HG03039 (cell line): ENCODE measurements around the gene GXYLT1.
A peak's percentile ranks its signal among the peaks of the same experiment; 100 is the strongest.
"Not testable (repeated sequence)": the region's sequence is repeated elsewhere in the genome, so short reads cannot be mapped to it uniquely, and the experiment has no call there.

Experiments used
- ATAC-seq: cut with Tn5 transposase; IDR thresholded peaks from one replicate; pipeline ENCODE4 v1.9.1; 2021; ENCODE audit warnings: mild to moderate bottlenecking, moderate library complexity; ENCODE audit not compliant: unreplicated experiment

The GXYLT1 gene

DNA sequence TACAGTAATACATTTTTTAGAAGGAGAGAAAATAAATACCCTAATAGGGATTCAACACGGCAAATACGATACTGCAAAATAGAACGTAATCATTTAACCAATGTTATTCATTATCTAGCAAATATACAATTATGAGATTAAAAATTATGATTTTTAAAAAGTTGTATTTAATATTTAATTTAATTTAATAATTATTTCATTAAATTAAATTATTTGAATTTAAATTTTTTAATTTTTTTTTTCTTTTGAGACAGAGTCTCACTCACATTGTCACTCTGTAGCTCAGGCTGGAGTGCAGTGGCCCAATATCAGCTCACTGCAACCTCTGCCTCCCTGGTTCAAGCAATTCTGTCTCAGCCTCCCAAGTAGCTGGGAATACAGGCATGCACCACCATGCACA is 42.0 kb downstream of the GXYLT1 start:
- no peak for ATAC-seq

DNA sequence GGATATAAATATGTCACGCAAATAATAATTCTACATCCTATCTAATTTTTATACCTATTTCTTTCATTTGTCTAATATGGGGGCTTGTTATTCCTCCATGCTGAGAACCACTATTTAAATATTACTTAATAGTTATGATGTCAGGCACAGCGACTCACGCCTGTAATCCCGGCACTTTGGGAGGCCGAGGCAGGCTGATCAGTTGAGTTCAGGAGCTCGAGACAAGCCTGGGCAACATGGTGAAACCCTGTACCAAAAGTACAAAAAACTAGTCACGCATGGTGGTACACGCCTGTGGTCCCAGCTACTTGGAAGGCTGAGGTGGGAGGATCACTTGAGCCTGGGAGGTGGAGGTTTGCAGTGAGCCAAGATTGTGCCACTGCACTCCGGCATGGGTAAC is 45.2 kb downstream of the GXYLT1 start:
- ATAC-seq: no peak

DNA sequence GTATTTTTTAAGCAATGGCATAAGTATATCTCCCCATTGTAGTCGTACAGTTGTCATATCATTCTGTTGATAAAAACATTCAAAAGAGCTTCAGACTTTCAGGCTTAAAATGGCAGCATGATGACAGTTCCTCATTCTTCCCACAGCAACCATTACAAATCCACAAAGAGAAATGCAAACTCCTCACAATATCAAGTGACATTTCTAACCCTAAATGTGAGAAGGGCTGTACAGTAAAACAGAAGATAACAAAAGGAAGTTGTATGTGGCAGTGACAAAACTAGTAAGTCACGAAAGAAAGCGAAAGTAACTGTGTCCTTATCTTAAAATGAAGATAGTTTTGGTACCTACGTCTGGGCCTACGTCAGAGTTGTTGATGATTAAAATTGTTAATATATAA is 46.7 kb downstream of the GXYLT1 start:
- ATAC-seq: peak; percentile 96

DNA sequence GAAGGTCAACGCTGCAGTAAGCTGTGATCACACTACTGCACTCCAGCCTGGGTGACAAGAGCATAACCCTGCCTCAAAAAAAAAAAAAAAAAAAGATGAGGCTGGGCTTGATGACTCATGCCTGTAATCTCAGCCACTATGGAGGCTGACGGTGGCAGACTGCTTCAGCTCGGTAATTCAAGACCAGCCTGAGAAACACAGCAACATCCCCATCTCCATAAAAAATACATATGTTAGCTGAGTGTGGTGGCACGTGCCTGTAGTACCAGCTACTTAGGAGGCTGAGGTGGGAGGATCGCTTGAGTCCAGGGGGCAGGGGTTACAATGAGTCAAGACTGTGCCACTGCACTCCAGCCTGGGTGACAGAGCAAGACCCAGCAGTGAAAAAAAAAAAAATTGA is 50.4 kb downstream of the GXYLT1 start:
- ATAC-seq: no peak

DNA sequence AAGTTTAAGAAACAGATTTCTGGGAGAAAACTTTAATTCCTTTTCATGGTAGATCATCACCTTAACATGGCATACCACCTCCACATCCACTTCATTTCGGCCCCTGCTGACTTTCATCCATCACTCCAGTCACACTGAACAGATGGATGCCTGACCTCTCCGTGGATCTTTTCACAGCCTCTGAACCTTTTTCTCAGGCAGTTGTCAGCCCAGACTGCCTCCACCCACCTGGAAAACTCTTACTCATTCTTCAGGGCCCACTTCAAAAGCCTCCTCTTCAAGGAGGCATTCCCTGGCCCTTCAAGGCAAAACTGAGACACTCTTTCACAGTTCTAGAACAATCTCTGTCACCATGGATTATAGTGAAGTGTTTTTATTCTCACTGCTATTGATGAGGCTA is 52.9 kb downstream of the GXYLT1 start:
- no peak for ATAC-seq

DNA sequence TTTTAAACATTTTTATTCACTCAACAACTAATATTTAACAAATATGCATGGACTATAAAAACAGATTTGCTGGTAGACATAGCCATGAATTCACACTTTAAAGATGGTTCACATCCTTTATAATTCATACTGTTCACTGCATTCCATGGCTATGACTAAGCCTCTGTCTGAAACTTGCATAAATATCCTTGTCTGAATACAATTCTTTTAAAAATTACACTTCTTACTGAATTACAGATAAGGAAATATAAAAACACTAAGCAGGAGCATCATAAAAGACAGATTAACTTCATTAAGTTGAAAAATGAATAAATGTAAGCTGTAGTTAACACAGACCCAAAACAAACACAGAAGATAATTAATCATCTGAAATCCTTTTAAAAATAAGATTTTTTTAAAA is 53.8 kb downstream of the GXYLT1 start:
- no peak for ATAC-seq

DNA sequence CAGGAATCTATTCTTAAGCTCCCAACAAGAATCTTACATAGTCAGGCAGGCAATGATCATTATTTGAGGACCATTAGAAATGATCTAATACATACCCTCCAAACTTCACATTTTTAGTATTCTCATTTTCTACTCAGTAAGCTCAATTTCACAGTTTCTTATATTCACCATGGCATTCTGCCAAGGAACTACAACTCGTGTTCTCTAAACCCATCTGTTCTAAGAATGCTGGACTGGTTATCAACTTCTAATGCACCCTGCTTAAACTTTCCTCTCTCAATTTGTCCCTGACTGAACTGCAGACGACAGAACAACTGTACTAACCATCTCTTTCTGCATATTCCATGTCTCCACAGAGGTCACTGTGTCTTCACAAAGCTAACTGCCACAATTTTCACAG is 58.6 kb downstream of the GXYLT1 start:
- ATAC-seq: no peak

DNA sequence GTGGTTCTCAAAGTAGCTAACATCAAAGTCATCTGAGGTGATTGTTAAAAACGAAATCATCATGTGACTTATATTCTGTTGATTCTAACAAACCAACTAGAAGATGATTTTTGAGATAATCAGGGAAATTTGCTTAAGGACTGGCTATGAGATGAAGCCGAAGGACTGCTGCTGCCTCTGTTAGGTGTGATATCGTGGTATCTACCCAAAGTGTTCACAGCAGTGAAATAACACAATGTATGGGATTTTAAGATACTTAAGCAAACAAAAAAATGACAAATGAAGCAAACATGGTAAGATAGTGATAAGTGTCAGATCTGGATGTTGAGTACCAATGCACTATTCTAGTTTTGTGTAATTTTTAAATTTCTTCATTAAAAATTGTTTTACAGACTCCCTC is 59.1 kb downstream of the GXYLT1 start:
- ATAC-seq: no peak

DNA sequence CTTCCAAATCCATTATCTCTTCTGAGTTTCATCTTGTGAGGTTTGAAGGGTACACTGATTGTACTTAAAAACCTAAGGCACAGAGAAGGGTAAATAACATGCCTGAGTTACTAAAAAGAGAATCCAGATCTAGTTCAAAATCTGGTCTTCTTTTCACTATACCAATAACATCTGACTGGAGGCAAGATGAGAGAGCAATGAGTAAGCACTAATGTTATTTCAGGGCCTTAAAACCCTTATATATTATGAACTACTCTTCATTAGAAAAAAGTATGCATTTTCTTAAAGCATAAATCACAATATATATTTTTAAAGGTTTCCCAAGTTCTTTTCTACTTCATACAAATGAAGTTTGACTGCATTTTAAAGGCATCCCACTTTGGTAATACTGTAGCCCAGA is 60.2 kb downstream of the GXYLT1 start:
- ATAC-seq: no peak

DNA sequence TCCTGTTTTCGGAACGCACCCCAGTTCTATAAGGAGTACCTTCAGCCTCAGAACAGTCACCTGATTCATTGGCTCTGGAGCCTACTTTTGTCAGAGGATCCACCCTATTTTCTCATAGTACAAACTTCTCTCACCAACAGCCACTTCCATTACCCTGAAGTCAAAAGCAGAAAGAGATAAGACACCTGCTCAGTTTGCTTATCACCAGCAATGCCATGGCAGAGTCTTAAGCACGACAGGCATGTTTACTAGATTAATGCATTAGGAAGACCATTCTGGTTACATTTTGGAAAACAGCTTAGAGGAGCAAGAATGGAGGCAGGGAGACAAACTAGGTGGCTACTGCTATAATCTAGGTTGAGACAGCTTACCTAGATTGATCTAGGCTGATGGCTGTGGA is 67.7 kb downstream of the GXYLT1 start:
- no peak for ATAC-seq

DNA sequence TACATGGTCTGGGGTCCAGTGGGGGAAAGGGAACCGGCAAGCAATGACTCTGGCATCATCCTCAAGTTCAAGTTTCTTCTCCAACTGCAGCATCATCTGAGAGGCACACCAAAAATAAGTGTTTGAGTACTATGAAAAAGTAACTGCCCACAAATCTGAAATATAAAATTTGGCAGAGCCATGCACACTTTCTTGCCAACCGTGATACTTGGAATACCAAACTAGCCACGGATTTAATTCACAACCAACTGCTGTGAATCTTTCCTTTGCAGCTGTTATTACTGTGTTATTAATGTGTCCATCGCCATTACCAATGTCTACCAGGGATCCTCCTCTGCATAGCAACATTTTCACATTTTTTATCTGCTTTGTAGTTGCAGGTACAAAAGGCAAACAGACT is 74.6 kb downstream of the GXYLT1 start:
- no peak for ATAC-seq

DNA sequence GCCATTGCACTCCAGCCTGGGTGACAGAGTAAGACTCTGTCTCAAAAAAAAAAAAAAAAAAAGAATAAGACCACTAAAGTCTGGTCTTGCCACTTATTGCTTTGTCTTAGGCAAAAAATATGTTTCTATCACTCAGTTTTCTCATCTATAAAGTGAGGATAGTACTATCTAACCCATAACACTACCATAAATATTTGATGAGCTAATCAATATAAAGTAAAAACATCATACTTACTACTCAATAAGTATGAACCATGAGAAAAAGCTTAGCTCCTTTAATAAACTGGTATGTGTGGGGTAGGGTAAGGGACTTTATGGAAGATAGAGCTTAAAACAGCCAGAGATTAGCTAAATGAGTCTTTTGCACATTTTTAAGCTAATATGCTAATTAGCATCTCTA is 85.5 kb downstream of the GXYLT1 start:
- ATAC-seq: no peak

DNA sequence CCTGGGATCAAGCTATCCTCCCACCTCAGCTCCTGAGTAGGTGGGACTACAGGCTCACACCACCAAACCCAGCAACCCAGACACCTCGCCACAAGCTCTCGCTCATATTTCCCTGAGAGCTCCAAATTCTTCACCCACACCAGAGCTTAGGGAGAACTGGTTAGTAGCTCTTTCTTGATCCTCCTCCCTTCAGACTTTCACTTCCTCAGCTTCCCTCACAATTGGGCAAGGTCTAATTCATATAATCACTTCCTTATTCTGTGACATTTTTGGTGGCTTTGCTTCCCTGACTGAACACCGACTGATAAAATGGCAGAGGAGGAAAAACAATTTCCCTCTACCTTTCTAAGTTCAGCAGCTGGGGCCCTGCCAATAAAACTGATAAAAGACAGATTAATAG is 88.5 kb downstream of the GXYLT1 start:
- ATAC-seq: peak; percentile 83

DNA sequence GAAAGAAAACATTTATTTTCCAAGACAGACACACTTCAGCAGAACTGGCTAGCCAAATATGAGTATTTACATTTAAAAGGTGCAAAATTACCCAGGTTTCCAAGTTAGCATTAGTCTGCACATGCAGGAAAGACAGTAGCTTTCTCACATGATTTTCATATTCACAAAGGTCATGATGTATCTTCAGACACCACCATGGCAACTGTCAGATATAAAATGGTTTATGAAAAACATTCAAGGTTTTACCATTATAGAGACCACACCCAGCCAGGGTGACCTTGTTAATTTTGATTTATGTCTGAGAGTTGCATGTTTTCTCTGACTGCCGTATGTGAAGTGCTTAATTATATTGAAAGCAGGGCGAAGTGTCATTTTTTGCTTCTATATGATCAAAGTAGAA is 91.2 kb downstream of the GXYLT1 start:
- ATAC-seq: no peak

DNA sequence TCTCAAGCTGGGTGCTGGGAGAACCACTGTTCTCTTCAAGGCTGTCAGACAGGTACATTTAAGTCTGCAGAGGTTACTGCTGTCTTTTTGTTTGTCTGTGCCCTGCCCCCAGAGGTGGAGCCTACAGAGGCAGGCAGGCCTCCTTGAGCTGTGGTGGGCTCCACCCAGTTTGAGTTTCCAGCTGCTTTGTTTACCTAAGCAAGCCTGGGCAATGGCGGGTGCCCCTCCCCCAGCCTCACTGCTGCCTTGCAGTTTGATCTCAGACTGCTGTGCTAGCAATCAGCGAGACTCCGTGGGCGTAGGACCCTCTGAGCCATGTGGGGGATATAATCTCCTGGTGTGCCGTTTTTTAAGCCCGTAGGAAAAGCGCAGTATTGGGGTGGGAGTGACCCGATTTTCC is 95.7 kb downstream of the GXYLT1 start:
- not testable (repeated sequence) for ATAC-seq

DNA sequence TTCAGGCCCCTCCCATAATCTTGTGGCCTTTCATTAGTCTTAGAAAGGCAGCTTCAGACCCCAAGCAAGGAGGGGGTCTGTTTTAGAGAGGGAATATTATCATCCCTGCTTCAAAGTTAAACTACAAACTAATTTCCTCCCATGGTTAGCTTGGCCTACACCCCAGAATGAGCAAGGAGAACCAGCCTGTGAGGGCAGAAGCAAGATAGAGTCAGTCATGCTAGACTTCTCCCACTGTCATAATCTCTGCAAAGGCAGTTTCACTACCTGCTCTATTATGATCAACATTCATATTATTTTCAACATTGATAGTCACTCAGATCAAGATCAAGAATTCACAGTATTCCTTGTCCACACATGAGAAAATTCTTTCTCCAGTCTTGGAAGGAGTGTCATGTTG is 105.1 kb downstream of the GXYLT1 start:
- ATAC-seq: no peak

DNA sequence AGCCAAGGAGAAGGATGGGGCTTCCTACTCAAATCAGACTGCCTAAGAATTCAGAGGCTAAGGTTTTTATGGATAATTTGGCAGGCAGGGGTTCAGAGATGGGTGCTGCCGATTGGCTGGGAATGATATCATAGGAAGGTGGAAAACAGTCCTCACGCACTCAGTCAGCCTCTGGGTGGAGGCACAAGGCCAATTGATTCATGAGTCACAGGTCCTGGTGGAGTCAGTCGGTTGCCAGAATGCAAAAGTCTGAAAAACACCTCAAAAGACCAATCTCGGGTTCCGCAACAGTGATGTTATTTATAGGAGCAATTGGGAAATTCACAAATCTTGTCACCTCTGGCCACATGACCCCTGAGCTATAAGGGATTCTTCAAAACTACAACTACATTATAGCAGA is 105.5 kb downstream of the GXYLT1 start:
- no peak for ATAC-seq

DNA sequence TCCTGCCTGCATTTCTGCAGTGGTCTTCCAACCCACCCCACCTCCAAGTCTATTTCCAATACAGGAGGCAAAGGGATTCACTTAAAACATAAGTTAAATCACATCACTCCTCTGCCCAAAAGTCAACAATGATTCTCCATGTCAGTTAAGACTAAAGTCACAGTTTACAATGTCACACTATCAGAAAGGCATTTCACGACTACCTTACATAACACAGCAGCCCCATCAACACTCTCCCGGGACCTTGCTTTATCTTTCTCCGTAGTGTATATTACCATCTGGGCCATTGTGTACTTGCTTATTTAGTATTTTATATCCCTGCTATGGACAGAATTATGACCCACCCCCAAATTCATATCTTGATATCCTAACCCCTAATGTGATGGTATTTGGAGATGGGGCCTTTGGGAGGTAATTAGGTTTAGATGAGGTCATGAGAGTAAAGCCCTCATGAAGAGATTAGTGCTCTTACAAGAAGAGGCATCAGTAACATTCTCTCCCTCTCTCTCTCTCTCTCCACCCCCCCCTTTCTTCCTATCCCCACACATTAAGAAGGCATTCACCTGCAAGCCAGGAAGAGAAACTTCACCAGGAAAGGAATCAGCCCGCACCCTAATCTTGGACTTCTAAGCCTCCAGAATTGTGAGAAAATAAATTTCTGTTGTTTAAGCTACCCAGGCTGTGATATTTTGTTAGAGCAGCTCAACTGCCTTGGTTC is 112.7 kb downstream of the GXYLT1 start:
- no peak for ATAC-seq
